Activated effector memory CD4-positive, alpha-beta T cell treated with anti-CD3 and anti-CD28 coated beads, Interleukin-2, amount 50 U/mL, for 16 hours (primary cell): Measurements from ENCODE around the gene RAVER1.
"Not testable (repeated sequence)": the region's sequence is repeated elsewhere in the genome, so short reads cannot be mapped to it uniquely, and the experiment has no call there.

ENCODE experiments used
- DNase-seq: peaks from one replicate; pipeline ENCODE4 v3.0.0-alpha.2; 2020

The RAVER1 gene

GRCh38 chr19:10344780-10345179, 11.5 kb upstream of the RAVER1 start:
- no peak for DNase-seq

GRCh38 chr19:10343495-10343894, 10.2 kb upstream of the RAVER1 start:
- no peak for DNase-seq

- DNase-seq, result no peak
Measured at GRCh38 chr19:10339977-10340376, 6.6 kb upstream of the RAVER1 start.

GRCh38 chr19:10339380-10339960, 6.1 kb upstream of the RAVER1 start, which contains the start of gene ICAM3:
Gene ICAM3 (minus strand): TSS chr19:10339624. CDS start chr19:10339614, 10 bp downstream.
- DNase-seq, result peak; percentile 88

- no peak for DNase-seq
Measured at GRCh38 chr19:10338940-10339339, 5.6 kb upstream of the RAVER1 start.

GRCh38 chr19:10336725-10337124, 3.4 kb upstream of the RAVER1 start:
- DNase-seq, result not testable (repeated sequence)

- DNase-seq, result no peak
Measured at GRCh38 chr19:10335352-10335985, 2.1 kb upstream of the RAVER1 start.

- DNase-seq, result peak; percentile 77
Measured at GRCh38 chr19:10334588-10335351, 1.4 kb upstream of the RAVER1 start.

- no peak for DNase-seq
Measured at GRCh38 chr19:10333758-10334587, 644 bp upstream of the RAVER1 start.

GRCh38 chr19:10332158-10332964, 968 bp downstream of the RAVER1 start:
- no peak for DNase-seq

GRCh38 chr19:10329555-10329954, 3.8 kb downstream of the RAVER1 start:
- no peak for DNase-seq

GRCh38 chr19:10328558-10329429, 4.5 kb downstream of the RAVER1 start:
- no peak for DNase-seq

GRCh38 chr19:10327793-10328192, 5.5 kb downstream of the RAVER1 start:
- no peak for DNase-seq

GRCh38 chr19:10325732-10326131, 7.6 kb downstream of the RAVER1 start:
- DNase-seq, result no peak

- no peak for DNase-seq
Measured at GRCh38 chr19:10321874-10322835, 11.2 kb downstream of the RAVER1 start.

- no peak for DNase-seq
Measured at GRCh38 chr19:10321417-10321797, 11.9 kb downstream of the RAVER1 start.

- DNase-seq, result no peak
Measured at GRCh38 chr19:10320602-10321416, 12.5 kb downstream of the RAVER1 start.

GRCh38 chr19:10318807-10319682, 14.3 kb downstream of the RAVER1 start:
- no peak for DNase-seq
